Lung (tissue), 16 donors: ENCODE data around the gene WNT11. TPM values are rescaled to one million over a fixed set of nuclear protein-coding genes. Genes with fewer than 3 reads are reported as not detected.
A peak's percentile ranks its signal among the peaks of the same experiment; 100 is the strongest.

Experiments used
- ATAC-seq: fragments of 200-7000 bp; cut with Tn5 transposase; one replicate; pipeline ENCODE4 v1.9.1; 2020; ENCODE audit warnings: moderate number of reproducible peaks; ENCODE audit not compliant: insufficient read depth, low FRiP score
- DNase-seq, 3 donors: peaks; one replicate each; pipeline ENCODE4 v3.0.0-alpha.2; 2013 to 2017
- H3K27ac ChIP-seq, 2 donors: one replicate each; pipeline ENCODE4 v1.5.1; 2013; ENCODE audit warnings: mild to moderate bottlenecking in 2 of 2, moderate library complexity in 2 of 2, control low read depth in 1 of 2, inconsistent platforms in 1 of 2, low read depth in 1 of 2, low read length in 1 of 2
- H3K27me3 ChIP-seq, 3 donors: one replicate each; pipeline ENCODE4 v1.5.1; 2013; ENCODE audit warnings: low read length in 2 of 3; ENCODE audit not compliant: control insufficient read depth in 3 of 3, insufficient read depth in 3 of 3
- H3K36me3 ChIP-seq, 4 donors: one replicate each; pipeline ENCODE4 v1.5.1; 2013; ENCODE audit warnings: low read length in 4 of 4, mild to moderate bottlenecking in 1 of 4, moderate library complexity in 1 of 4; ENCODE audit not compliant: control insufficient read depth in 4 of 4, insufficient read depth in 4 of 4
- H3K4me1 ChIP-seq, 5 donors: one replicate each; pipeline ENCODE4 v1.5.1; 2013; ENCODE audit warnings: low read length in 5 of 5, mild to moderate bottlenecking in 2 of 5, moderate library complexity in 1 of 5; ENCODE audit not compliant: control insufficient read depth in 5 of 5, insufficient read depth in 5 of 5
- H3K4me3 ChIP-seq: one replicate; pipeline ENCODE4 v1.5.1; 2013; ENCODE audit warnings: mild to moderate bottlenecking, control low read depth, moderate library complexity
- H3K9ac ChIP-seq, 2 donors: one replicate each; pipeline ENCODE4 v1.5.1; 2013; ENCODE audit warnings: low read length in 2 of 2, control low read depth in 1 of 2; ENCODE audit not compliant: insufficient read depth in 1 of 2
- H3K9me3 ChIP-seq, 4 donors: one replicate each; pipeline ENCODE4 v1.5.1; 2013; ENCODE audit warnings: low read length in 3 of 4, mild to moderate bottlenecking in 1 of 4, moderate library complexity in 1 of 4; ENCODE audit not compliant: control insufficient read depth in 4 of 4, insufficient read depth in 3 of 4
- CTCF ChIP-seq: IDR thresholded peaks from 2 replicates; pipeline ENCODE4 v1.5.1; 2012; ENCODE audit warnings: mild to moderate bottlenecking; ENCODE audit errors: control extremely low read depth, extremely low read depth
- WGBS, 2 donors: extraction: QIAGEN DNeasy Blood & Tissue Kit; methylation state at CpG; one replicate each; pipeline ENCODE4 v1.1.7; 2013; 5-methylcytosine and 5-hydroxymethylcytosine counted together
- long read RNA-seq, 5 donors: transcript quantifications; one replicate each; lab custom pipeline, GENCODE V29; 2026
- polyA plus RNA-seq, 2 donors: library from polyadenylated mRNA; stranded (reverse); fragments of 200-250 nt; gene quantifications; one replicate each; pipeline ENCODE4 v1.2.1, GENCODE V29; 2013
- total RNA-seq, 2 donors: library from RNA; depleted of rRNA in 1 of 2; stranded (reverse); fragments of >200 nt in 1 of 2; gene quantifications; one replicate each; pipeline ENCODE4 v1.2.1, GENCODE V29; 2014 to 2021
- donor health status: control.
- donor health status: control.
- donor health status: Bipolar disorder and iron deficiency.
- donor health status: healthy.
- donor health status: DM: yes; HTN: yes; CAD: no.

WNT11 gene
- total RNA-seq: 10 to 100 TPM in 1 of 2 donors, 1 to 10 TPM in 1; 4.4 to 31.3 TPM
- polyA plus RNA-seq: 1 to 10 TPM; 1.5 to 2.7 TPM
- long read RNA-seq, donor 1, transcript WNT11-201 (5 exons, 1,930 nt): major isoform, 13 of 33 reads
- long read RNA-seq, donor 1, partial matches to known transcripts: 5 of 33 reads
- long read RNA-seq, donor 1, other reads (novel, unspliced or antisense): 15 of 33 reads
- long read RNA-seq, donor 2, partial matches to known transcripts: 0 of 4 reads
- long read RNA-seq, donor 2, other reads (novel, unspliced or antisense): 0 of 4 reads
- long read RNA-seq, donor 3, partial matches to known transcripts: 6 of 22 reads
- long read RNA-seq, donor 3, other reads (novel, unspliced or antisense): 13 of 22 reads
- long read RNA-seq, donor 4, partial matches to known transcripts: 0 of 1 reads
- long read RNA-seq, donor 4, other reads (novel, unspliced or antisense): 0 of 1 reads
- long read RNA-seq, donor 5, transcript WNT11-201 (5 exons, 1,930 nt): major isoform, 7 of 24 reads
- long read RNA-seq, donor 5, partial matches to known transcripts: 5 of 24 reads
- long read RNA-seq, donor 5, other reads (novel, unspliced or antisense): 12 of 24 reads

DNA sequence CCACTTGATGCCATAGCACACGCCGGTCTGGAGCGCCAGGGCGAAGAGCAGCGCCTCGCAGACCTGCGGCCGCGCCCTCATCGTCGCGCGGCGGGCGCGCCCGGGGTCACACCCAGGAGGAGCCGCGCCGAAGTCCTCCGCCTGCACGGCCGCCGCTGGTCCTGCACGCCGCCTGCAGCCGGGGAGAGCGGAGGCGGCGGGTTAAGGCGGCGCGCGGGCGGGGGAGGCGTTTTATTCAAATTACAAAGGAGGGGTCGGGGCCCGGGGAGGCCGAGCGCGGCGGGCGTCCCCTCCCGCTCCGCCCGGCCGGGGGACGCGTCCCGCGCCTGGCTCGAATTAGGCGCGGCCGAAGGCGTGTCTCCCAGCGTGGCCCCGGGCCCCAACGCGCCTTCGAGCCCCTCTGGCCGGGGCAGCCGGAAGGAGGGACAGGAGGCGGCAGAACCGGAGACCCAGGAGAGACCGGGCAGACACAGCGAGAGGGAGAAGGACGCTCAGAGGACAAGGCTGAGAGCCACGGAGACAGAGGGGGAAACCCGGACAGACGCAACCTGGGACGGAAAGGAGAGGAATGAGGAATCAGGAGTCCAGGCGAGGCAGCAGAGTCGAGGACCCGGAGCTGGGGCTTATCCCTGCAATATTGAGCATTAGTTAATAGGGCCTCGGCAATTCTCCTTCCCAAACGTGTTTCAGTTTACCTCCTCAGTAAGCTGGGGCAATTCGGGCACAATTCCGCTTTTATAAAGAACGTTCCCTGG is at the start of gene WNT11:
TSS of gene WNT11 (minus strand) at position 176 of the 755 bp plus-strand sequence. CDS start at position 81, 95 bp downstream.
- Histone ChIP-seq H3K36me3 (peaks cover 0 to 11% (median 4%) of the 10 kb centered on the region in 4 donors), H3K4me1 (peaks cover 0 to 48% (median 15%) of the 10 kb centered on the region in 5 donors), H3K4me3 (peak within 1 kb of the TSS; percentile 23), H3K27me3 (no peaks in the 10 kb centered on the region), H3K9me3 (no peaks in the 10 kb centered on the region), H3K9ac (peak within 1 kb of the TSS in 1 of 2 donors; percentile 20), H3K27ac (peak within 1 kb of the TSS in 1 of 2 donors; percentile 28)
- ATAC-seq: peak; percentile 21
- DNase-seq: peak; percentile 78 to 86 (median 79)
- WGBS, 2 donors: 1% methylated on average over 61 to 80 of the region's 80 CpGs
- no peak for TF ChIP-seq CTCF

GRCh38 chr11:76253416-76253815 is 47.1 kb upstream of the WNT11 start:
- peaks cover 0 to 12% (median 3%) of the 10 kb centered on the region in 4 donors for H3K9me3 ChIP-seq
- 88 to 89% methylated on average over 9 of the region's 9 CpGs for WGBS, 2 donors
- no peak for ATAC-seq
- peaks cover 0 to 13% (median 0%) of the 10 kb centered on the region in 5 donors for H3K4me1 ChIP-seq
- H3K4me3 ChIP-seq: no peak overlapping the region
- H3K27ac ChIP-seq: no peak overlapping the region
- H3K9ac ChIP-seq: no peak overlapping the region
- no peak for TF ChIP-seq CTCF
- no peaks in the 10 kb centered on the region for H3K27me3 ChIP-seq
- no peak for DNase-seq
- H3K36me3 ChIP-seq: no peaks in the 10 kb centered on the region

- DNase-seq (no peak), ATAC-seq (no peak)
- H3K9me3 ChIP-seq: peaks cover 0 to 12% (median 3%) of the 10 kb centered on the region in 4 donors
- no peak overlapping the region for H3K4me3 ChIP-seq
- no peaks in the 10 kb centered on the region for H3K27me3 ChIP-seq
- H3K36me3 ChIP-seq: no peaks in the 10 kb centered on the region
- H3K4me1 ChIP-seq: peaks cover 0 to 13% (median 0%) of the 10 kb centered on the region in 5 donors
- no peak for TF ChIP-seq CTCF
- no peak overlapping the region for H3K9ac ChIP-seq
- 71 to 83% methylated on average over 9 of the region's 9 CpGs for WGBS, 2 donors
- H3K27ac ChIP-seq: no peak overlapping the region
Observed at GRCh38 chr11:76252631-76253070, 46.3 kb upstream of the WNT11 start.
